ENCODE results near the gene TNS1. TPM values are rescaled to one million over a fixed set of nuclear protein-coding genes. Genes with fewer than 3 reads are reported as not detected.

The TNS1 gene
- total RNA-seq, 1 donor from 2014 or later = 196 TPM

DNA sequence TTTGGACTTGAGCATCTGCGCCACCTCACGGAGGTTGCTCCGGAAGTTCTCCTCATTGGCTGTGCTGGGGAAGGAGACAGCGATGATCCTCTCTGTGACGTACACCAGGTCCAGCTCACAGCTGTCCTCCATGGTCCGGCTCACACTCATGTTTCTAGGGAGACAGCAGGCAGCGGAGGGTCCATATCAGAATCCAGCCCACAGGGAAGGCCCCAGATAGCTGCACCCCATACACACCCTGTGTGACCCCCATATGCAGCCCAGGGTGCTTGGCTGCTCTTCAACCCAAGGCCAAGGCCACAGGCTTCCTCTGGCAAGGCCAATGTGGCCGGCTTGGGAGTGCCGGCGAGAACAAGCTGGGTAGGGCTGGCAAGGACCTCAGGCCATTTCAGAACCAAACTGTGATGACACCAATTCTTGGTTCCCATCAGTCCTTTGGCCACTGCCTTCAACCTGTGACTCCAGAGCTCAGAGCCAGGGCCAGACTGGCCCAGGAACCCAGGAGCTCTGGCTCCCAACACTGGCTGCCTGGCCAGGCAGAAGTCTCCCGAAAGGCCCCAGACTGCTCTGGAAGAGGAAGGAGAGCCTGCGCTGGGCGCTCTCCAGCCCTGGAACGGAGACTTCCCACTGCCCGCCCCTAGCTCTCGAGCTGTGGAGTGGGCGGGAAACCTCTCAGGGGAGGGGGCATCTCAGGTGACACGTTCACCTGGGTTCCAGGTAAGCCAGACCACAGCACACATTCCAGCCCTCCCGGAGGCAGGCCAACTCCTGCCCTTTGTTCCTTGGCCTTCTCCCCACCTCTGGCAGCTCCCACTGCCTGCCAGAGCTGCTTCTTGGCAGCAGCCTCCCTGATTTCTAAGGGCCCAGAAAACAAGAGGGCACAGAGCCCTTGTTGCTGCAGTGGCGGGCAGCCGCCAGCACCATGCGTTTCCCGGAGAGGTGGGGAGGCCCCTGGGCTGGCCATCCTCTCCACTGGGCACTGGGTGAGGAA is 104.7 kb downstream of the TNS1 start:
- no peak for DNase-seq

DNA sequence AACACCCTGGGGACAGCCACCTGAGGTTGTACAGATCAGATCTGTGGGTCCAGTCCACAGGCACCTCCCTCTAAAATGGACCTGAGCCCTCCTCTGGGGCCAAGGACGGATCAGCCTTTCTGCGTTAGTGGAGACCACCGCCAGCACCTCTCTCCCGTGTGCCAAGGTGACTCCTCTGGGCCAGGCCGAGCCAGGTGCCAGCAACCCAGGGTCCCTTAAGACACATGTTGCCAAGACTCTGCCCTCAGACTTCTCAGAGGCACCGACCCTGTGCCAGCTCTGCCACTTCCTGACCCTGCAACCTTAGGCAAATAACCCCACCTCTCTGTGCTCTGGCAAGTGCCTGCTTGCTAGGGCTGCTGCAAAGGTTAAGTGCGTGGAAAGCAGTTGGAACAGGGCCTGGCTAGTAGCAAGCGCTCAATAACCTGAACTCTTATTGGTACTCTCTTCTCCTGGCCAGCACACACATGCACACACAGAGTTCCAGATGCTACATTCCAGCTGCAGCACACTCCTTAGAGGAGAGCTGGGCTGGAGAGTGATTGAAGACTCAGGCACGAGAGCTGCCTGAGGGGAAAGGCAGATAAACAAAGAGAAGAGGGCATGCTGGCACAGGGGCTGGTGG is 105.6 kb downstream of the TNS1 start:
- no peak for DNase-seq

DNA sequence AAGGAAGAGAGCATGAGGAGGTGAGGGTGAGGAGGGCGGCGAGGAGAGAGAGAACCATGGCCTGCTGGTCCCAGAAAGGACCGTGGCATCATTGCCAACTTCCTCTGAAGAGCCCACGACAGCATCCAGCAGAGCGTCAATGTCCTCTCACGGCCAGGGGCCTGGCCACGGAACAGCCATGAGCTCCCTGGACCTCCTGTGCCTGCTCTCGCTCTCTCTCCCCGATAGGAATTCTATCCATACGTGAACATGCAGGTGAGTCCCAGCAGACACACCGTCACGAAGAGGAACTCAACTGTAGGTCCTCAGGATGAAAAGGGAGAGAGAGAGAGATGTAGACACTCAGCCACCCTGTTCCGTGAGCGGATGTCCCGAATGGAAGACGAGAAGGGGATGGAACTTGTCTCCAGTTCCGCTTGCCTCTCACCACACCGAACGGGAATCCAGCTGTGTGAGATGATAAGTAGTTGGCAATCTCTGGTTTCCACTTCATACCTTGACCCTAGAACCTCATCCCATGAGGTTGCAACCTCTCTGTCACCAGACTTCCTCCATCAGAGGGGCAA is 107.6 kb downstream of the TNS1 start:
- DNase-seq = no peak

DNA sequence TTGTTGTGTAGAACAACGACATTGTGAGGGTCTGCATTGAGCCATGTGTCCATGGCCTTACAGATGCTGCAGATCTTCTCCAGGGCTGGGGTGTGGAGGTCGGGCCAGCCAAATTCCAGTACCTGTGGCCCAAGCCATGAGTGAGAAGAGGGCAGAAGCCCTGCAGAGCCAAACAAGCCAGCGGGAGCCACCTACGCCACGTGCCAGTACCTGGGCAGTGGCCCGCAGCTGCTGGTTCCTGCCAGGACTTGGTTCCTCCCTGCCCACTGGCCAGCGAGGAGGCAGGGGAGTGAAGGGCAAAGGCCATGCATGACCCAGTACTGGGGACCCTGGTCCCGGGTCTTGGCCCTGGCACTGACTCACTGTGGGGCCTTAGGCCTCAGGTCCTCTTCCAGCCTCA is 109.4 kb downstream of the TNS1 start:
- DNase-seq = no peak

DNA sequence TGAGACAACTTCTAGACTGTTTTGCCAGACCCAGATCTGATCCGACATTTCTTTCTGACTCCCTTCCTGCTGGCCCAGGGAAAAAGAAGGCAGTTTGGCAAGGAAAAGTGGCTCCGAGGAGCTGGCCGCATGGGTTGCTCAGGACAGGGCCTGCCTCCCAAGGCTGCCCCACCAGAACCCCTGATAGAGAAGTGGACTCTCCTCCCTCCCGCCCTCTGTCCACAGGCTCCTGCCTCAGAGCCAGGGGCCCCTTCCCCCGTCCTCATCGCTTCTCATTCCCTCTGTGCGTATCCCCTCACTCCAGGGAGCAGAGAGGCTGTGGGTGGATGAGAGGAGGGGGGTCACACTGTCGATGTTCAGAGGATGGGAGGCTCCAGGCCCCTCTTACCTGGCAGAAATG is 110.2 kb downstream of the TNS1 start:
- DNase-seq = no peak

DNA sequence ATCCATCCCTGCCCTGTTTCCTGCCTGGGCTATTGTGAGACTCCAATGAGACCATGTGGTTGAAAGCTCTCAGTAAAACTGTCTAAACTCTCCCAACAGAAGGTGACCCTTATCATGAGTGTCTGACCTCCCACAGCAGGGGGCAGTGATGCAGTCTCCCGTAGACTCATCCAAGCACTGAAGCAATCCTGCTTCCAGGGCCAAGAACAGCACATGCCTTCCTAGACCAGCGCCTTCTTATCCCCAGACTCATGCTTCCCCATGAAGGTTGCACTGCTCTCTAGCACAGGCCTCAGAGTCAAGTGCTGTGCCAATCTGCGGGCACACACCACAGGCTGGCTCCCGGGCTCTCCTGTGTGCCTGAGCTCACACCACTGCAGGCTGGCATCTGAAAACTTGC is 112.3 kb downstream of the TNS1 start:
- DNase-seq = no peak

DNA sequence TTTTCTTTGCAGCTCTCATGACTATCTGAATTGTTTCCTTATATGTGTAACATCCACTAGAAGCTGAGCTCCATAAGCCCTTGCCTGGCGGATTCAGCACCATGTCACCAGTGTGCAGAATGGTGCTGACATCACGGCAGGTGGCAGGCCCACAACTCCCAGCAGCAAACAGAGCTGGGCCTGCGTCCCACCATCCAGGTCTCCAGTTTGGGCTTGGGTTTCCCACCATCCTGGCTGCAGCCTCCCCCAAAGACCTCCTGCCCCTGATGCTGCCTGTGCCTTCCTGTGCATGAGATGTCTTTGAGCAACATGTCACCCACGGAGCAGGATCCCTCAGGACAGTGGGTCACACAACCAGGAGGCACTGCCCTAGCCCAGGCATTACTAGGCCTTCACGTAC is 113.1 kb downstream of the TNS1 start:
- no peak for DNase-seq

DNA sequence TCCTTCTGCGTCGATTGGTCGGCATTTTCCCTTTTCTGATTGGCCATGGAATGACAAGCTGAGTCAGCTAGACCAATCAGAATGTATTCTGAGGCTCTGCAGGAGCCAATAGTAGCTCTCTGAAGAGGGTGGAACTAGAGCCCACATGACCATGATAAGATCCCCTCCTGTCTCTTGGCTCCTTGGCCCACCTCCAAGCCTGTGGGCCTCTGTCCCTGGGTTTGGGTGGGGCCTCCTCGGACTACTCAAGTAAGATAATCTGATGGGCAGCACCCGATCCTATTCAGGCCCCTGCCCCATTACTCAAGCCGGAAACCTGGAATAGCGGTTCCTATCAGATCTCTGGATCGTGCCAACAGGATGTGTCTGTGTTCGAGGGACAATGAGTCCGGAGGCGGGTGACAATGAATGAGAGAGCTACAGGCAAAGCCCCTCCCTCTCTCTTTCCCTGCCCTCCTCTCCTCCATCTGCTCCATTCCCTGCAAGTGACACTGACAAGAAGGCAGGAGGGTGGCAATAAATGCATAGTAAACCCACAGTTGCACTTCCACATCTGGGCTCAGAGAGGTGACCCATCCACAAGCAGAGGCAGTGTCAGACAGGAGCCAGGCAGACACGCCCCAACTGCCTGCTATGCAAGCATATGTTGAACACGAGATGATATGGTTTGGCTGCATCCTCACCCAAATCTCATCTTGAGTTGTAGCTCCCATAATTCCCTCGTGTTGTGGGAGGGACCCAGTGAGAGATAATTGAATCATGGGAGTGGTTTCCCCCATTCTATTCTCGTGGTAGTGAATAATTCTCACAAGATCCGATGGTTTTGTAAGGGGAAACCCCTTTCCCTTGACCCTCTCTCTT is 114.7 kb downstream of the TNS1 start:
- DNase-seq = no peak

DNA sequence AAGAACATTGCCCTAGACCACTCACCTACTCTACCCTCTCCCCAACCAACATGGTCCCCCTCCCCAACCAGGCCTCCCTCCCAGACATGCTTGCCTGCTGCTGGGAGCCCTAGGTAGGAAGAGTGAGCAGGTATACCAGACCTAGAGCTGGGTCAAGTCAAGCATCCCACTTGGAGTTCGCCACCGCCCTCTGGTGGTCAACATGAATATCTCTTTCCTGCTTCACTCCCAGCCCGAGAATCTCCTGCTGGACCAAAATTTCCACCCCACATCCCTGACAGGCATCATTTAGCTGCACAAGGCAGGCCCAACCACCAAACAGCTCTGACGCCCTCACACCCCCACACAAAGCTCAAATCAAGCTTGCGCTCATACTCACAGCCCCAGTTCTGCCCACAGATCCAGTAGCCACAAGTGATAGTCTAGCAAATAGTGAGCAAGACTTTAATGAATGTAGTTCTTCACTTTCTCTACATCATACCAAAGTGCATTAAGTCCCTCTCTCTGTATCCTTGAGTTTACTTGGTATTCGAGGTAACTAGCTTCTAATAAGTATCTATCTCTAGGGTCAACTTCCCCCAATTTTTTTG is 116.0 kb downstream of the TNS1 start:
- DNase-seq = peak; percentile 90

DNA sequence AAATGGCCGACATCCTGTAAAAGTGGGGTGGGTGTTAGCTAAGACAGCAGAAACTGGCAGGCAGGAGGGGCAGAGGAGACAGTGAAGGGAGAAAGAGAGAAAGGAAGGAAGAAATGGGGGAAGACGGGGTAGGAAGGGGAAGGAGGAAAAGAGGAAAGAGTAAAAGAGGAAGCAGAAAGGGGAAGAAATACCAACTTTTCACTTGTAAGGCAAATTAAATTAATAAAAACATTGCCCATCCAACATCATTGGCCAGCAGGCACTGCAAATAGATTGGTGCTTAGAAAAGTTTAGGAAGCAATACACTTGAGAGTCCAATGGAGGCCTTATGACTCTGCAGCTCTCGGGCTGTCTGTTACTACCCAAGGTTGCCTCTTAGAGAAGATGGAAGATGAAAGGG is 116.7 kb downstream of the TNS1 start:
- DNase-seq = no peak

DNA sequence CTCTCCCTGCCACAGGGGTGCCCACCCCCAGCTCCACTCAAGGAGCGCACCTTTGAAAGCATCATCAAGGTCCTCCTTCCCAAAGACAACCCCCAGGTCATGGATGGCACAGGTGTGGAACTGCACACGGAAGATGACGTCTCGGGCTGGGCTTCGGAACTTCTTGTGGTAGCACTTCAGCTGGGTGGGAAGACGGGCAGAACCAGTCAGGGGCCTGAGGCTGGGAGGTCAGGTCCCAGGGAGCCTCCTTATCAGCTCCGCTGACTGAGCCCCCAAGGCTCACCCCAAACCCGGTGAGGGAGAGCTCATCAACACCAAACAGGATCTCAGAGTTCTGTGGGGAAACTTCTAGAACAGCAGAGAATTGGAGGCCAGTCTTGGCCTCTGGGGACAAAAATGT is 117.8 kb downstream of the TNS1 start:
- no peak for DNase-seq

DNA sequence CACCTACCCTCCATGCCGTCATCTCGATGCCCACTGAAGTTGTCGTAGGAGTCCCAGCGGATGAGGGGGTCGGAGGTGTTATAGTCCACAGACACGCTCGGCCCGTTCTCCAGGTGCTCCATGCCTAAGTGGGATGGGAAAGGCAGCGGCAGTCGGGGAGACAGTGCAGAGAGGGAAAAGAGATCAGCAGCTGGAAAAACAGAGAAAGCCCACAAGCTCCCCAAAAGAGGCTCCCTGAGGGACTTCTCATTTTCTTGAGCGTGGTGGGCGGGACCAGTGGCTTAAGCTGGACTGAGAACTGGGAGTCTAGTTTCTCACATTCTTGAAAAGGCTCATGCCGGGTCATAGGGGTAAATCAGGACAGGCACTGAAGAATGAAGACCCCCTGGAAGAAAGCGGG is 121.9 kb downstream of the TNS1 start:
- DNase-seq = peak; percentile 62

DNA sequence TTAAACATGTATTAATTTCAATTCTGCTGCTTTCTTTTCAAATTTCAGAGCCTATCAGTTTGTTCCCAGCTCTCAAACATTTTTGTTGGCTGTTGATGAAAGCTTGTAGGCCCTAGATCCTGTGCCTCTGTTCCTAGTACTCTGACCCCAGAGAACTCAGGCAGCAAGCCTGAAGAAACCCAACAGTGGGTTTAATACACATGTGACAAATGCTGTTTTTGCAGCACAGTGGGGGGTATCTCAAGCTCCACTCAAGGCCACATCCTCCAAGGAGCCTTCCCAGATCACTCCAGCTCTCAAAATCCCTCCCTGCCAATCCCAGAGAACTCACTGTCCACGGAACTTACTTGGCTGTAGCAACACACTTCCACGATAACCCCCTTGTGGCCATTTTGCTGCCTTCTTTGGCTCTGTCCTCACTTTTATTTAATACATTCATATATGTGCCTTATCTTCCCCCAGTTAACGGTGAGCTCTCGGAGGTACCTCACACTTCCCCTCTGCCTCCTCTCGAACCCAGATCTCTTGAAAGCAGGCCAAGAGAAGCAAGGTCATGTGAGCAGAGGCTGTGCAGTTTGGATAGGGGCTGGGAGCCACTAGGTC is 122.4 kb downstream of the TNS1 start:
- DNase-seq = no peak

DNA sequence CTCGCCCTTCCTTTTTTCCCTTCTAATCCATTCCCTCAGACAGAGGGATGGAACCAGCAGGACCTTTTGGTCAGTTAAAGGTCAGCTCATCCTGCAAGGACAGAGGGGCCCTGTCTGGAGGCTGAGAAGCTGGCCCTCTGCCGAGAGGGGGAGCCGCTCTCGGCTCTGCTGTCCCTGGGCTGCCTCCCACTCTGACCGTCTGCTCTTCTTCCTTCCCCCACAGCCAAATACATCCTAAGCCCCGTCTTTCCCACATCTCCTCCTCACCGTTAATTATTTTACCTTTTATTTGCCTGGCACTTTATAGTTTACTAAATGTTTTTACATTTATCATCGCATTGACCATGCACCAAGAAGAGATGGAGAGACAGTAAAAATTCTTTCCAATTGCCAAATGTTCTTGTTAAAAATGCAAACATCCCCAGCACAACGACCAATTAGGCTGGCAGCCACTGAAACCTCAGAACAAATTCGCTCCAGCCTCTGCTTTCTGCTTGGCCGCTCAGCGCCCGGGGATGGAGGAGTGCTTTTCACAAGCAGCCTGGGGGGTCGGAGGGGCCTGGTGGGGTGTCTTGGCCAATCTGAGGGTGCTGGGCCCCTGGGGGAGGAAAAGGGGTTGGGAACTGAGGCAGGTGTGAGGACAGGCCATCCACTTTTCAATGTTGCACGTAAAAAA is 123.7 kb downstream of the TNS1 start:
- DNase-seq = peak; percentile 46

DNA sequence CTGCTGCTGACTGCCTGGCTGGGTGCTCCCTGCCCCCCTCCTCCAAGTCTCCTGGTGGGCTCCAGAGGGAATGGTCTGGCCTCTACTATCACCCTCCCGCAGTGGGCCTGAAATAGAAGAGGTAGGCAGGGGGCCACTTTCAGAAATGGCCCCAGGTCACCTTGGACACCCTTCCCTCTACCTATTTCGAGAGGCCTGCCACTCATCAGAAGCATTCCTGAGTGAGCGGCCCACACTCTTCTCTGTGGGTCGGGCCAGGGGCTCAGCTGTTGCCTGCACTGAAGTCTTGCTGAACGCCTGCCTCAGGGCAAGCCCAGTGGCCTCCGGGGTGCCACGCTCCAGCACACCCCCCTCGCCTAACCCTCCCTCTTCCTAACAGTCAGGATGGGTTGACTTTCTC is 124.9 kb downstream of the TNS1 start:
- DNase-seq = peak; percentile 31

DNA sequence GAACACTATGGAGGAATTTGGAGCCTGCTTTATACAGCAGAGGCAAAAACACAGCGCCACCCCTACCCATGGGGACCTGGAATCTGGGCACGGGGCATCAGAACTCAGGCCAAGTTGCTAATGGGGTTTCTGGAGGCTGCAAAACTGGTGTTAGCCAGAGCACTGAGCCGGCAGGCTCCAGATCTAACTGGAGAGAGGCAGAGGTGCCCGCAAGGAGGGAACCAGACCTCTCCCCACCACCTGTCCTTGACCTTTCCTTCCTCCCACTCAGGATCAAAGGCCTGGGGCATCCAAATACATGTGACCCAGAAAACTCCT is 126.6 kb downstream of the TNS1 start:
- no peak for DNase-seq

DNA sequence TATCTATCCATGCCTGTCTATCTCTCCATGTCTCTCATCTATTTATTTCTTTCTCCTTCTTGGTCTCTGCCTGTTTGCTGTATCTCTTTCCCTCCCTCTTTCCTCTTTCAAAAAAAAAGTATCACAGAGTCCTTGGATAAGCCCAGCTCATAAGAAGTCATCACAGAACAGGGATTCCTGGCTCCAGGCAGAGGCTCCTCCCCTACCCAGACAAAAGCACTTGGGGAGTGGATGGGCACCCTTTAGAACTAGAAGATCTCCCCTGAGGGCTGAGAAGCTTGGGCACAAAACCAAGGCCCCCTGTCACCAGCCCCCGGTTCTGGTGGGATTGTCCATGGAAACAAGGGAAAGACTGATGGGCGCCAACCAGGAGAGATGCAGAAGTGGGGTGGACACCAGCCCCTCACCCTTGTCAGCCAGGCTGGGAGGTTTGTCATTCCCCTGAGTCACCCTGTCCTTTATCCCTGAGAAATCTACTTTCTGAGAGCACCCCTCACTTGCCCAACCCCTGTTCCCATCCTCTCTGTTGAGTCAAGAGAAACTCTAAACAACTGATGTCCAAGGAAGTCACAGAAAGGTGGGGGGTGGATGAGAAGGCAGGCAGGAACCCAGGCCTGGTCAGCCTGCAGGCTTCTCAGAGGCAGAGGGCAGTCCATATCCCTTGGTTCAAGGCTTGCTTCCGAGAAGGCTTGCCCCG is 127.1 kb downstream of the TNS1 start:
- no peak for DNase-seq

DNA sequence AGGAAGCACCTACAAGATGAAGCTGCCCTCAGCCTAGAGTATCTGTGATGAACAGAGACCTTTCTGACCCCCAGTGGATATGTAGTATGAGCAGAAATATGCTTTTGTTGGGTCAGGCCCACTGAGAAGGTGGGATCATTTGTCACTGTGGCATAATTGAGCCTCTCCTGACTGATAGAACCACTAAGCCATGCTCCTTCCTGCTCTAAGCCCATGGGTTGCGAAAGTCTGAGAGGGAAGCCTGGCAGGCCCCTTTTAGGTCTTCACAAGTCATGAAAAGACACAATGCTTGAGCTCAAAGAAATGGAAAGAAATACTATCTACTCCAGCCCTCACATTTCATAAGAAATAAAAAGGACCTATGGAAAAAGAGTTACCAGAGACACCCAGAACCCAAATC is 127.7 kb downstream of the TNS1 start:
- DNase-seq = no peak

DNA sequence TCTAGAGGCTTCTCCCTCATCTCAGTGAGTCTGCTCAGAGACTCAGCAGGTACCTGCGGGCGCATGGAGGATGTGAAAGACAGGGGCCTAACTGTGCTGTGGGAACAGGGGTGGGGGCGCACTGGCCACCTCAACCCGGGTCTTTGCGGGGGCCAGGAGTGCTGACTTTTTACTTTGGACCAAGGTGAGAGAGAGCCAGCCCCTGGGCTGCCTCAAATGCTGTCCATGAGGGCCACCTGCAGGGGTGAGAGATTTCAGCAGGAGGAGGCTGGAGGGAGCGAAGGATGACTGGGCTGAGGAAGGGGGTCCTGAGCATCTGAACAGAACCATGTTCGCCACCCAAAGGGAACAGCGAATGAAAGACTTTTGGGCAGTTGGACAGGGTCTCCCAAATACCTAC is 129.4 kb downstream of the TNS1 start:
- no peak for DNase-seq

DNA sequence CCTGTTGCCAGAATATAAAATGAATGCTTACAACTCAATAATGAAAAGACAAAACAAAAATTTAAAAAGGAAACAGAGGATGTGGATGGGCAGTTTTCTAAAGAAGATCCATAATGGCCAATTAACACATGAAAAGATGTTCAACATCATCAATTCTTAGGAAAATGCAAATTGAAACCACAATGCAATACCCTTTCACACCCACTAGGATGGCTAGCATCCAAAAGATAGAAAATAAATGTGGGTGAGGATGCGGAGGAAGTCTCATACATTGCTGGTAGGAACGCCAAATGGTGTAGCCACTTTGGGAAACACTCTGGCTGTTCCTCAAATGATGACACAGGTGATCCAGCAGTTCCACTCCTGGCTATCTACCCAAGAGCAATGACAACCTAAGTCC is 130.5 kb downstream of the TNS1 start:
- DNase-seq = no peak

All from tongue (tissue), 2 donors.